Measurements from ENCODE around the gene FN3KRP.

The FN3KRP gene

DNA sequence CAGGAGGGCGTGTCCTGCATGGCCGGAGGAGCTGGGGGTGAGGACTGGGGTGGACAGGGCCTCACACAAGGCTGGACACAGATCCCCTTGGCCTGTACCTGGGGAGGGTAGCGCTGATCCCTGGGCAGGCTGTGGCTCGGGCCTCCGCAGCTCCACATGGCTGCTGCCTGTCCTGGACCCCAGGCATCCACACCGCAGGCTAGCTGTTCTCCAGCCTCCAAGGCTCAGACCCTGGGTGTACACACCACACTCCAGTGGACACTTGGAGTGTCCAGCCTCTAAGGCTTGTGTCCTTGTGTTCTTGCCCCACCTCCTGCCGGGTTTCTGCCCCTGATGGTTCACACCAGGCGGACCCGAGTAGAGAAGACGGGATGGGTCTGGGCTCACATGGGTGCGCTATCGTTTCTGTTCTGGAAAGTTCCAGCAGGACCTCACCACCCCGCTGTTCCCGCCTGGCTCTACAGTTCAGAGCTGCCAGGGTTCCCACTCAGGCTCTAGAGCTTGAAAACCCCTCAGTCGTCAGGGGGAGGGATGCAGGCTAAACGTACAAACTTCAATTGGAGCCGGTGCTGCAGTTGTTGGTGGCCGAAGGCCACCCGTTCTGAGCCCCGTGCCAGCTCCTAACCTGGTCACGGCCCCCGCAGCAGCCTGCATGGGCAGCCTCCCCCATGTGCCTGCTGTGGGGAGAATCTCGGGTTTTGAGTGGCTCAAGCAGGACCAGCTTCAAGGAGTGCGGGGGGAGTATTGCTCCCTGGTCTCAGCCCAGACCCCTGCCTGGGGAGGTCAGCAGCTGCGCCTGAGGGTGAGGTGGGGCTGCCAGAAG is 6.6 kb upstream of the FN3KRP start:
- no peak for DNase-seq (ENCODE audit: low spot score)

DNA sequence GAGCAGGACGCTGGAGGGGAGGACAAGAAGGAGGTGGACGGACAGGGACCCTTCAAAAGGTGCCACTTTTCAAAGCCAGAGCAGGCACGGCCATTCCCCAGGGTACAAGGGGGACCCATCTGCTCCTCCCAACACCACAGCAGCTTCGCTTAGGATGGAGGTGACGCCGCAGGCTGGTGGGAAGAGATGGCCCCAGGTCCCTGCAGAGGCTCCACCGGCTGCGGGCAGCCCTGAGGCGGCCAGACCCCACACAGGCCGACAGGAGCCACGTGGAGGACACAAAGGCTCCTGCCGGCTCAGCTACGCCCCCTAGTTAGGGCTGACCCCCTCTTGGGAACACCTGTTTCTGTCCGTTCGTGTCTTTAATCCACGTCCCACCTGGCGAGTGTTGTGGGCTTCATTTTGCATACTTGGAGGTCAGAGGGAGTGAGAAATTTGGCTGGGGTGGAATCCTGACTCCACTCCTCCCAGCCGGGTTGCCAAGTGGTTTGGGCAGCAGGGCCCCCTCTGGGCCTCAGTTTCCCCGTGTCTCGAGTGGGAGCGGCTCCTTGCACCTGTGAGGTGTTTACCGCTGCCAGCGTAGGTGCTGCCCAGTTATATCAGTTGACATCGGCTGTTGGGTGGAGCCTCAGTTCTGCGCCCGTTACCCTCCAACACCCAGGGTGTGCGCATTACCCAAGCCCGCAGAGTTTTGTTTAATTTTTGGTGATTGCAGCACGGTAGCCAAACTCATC is 5.8 kb upstream of the FN3KRP start:
- DNase-seq (ENCODE audit: low spot score), result no peak

DNA sequence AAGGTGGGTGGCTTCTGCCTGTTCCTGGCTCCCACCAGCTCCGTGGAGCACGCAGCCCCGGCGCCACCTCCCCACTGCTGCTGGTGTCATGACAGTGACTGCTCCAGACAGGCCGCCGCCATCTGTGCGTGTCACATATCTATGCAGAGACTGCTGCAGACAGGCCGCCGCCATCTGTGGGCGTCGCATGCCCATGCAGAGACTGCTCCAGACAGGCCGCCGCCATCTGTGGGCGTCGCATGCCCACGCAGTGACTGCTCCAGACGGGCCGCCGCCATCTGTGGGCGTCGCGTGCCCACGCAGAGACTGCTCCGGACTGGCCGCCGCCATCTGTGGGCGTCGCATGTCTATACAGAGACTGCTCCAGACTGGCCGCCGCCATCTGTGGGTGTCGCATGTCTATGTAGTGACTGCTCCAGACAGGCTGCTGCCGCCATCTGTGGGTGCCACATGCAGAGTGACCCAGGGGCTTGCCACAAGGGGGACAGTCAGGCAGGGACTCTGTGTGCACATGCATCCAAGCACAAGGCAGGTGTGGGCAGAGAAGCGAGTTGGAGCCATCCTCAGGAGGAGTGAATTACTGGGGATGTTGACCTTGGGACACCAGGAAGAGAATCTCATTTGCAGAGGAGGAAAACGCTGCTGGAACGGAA is 3.3 kb upstream of the FN3KRP start:
- no peak for DNase-seq (ENCODE audit: low spot score)

DNA sequence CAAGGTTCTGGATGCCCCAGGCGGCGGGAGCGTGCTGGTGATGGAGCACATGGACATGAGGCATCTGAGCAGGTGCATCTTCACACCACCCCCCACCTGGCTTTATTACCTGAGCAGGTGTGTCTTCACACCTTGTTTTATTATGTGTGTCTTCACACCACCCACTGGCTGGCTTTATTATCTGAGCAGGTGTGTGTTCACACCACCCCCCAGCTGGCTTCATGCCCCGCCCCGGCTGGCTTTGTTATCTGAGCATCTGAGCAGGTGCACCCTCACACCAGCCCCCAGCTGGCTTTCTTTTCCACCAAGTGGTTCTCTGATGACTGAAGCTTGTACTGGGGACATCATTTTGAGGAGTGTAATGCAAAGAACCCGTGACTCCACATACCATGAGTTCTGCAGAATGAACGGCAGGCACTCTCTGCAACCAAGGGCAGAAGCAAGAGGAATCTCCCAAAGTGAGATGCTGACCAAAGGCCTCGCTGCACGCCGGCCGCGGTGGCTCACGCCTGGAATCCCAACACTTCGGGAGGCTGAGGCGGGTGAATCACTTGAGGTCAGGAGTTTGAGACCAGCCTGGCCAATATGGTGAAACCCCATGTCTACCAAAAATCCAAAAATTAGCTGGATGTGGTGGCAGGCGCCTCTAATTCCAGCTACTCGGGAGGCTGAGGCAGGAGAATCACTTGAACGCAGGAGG is 2.6 kb downstream of the FN3KRP start:
- DNase-seq (ENCODE audit: low spot score), result no peak

DNA sequence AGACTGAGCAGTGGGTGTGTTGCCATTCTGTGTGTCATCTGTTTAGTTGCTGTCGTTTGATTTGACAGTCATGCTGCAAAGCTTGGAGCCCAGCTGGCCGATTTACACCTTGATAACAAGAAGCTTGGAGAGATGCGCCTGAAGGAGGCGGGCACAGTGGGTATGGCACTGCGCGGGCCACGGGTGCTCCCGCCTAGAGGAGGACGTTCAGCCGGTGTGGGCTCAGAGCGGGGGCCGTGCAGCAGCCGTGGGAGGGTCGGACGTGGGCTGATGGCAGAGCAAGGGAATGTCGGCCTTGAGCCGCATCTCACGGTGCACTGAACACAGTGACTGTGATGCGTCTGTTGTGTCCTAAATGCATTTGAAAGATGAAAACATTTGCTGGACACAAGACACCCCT is 3.7 kb downstream of the FN3KRP start:
- DNase-seq (ENCODE audit: low spot score), result no peak

DNA sequence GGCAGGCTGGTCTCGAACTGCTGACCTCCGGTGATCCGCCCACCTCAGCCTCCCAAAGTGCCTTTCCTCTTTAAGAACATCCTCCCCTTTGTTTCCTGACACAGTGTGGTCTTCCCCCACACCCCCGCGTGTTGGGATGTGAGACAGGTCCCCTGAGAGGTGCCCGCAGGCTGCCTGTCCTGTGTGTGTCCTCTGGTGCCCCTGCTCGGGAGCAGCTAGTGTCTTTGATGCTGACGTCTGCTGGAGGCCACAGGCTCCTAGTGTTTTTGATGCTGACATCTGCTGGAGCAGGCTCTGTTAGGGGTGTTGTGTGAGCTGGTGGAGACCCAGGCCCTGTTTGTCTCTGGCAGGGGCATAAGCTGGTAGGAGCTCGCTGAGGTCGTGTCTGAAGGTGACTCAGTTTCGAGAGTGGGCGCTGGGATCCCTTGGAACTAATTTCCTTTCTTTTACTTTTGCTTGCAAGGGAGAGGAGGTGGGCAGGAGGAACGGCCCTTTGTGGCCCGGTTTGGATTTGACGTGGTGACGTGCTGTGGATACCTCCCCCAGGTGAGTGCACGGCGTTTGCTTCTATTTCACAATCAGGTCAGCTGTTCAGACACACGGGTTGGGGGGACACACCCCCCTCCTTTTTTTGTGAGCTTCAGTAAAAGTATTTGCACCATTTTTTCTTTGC is 6.0 kb downstream of the FN3KRP start:
- DNase-seq (ENCODE audit: low spot score), result no peak

DNA sequence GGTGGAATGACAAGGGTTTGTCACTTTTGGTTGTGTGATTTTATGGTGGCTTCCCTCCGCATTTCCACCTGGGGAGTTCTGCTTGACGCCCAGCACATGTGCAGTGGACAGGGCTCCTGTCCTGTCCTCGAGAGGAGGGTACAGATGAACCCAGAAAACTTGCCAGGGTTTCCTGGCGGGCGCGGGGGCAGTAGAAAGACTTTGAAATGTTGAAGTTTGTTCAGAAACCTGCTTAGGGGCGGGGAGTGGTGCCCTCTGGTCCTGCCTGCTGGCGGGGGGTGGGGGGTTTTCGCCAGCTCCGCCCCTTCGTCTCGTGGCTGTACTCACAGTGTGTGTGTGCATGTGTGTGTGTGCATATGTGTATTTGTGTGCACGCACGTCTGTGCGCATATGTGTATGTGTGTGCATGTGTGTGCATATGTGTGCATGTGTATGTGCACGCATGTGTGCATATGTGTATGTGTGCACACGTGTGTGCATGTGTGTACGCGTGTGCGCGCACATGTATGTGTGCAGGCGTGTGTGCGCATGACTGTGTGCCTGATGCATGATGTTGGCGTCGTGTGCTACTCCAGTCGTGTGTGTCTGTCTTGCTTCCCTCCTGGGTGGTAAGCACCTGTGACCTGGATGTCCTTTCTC is 6.8 kb downstream of the FN3KRP start:
- no peak for DNase-seq (ENCODE audit: low spot score)

DNA sequence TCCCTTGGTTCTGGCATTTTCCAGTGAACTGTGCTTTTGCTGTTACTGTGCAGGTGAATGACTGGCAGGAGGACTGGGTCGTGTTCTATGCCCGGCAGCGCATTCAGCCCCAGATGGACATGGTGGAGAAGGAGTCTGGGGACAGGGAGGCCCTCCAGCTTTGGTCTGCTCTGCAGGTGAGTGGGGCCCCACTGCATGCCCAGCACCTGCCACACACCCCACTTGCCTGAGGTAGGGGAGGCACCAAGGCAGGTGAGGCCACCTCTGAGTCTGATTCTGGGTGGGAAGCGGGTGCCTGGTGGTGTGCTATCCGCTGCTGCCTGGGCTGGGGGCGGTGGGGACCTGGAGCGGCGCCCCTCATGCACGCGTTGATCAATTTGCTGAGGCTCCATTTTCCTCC is 9.9 kb downstream of the FN3KRP start:
- no peak for DNase-seq (ENCODE audit: low spot score)

DNA sequence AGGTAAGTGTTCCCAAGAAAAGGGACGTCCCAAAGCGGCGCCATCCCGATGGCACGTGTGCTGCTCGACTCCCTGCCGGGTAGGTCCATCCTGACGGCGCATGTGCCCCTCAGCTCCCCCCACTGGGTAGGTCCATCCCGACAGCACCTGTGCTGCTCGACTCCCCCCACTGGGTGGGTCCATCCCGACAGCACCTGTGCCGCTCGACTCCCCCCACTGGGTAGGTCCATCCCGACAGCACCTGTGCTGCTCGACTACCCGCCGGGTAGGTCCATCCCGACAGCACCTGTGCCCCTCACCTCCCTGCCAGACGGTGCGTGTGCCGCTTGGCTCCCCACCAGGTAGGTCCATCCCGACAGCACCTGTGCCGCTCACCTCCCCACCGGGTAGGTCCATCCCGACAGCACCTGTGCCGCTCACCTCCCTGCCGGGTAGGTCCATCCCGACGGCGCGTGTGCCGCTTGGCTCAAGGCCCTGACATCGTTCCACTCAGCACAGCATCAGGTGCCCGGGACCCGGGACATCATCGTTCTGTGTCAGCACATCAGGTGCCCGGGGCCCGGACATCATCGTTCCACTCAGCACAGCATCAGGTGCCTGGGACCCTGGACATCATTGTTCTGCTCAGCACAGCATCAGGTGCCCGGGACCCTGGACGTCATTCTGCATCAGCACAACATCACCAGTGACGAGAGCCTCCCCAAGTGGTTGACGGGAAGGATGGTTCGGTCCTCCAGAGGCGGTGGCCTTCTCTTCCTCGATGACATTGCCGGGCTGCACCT is 13.2 kb downstream of the FN3KRP start:
- no peak for DNase-seq (ENCODE audit: low spot score)

DNA sequence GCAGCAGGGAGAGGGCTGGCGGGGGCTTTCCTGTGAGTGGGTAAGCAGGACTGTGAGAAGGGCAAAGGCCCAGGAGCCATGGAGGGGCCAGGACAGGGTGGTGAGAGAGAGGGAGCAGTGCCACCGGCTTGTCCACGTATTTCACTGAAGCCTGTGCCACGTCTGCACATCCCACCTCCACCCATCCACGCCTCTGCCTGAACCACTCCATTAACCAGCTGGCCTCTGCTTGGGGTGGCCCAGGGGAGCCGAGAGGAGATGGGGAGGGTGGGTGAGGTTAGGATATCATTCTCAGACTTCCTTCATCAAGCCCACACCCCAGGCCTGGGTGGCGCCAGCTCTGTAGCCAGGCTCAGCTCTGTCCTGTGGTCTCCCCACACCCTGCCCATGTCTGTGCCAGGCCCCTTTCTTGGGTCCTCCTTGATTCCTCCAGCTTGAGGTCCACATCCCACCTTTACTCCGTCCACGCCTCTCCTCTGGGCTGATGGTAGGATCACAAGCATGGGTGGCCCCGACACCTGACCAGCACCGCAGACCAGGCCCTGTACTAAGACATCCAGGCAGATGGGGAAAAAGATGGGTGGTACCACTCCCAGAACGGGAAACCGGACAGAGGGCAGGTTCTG is 15.7 kb downstream of the FN3KRP start:
- no peak for DNase-seq (ENCODE audit: low spot score)

DNA sequence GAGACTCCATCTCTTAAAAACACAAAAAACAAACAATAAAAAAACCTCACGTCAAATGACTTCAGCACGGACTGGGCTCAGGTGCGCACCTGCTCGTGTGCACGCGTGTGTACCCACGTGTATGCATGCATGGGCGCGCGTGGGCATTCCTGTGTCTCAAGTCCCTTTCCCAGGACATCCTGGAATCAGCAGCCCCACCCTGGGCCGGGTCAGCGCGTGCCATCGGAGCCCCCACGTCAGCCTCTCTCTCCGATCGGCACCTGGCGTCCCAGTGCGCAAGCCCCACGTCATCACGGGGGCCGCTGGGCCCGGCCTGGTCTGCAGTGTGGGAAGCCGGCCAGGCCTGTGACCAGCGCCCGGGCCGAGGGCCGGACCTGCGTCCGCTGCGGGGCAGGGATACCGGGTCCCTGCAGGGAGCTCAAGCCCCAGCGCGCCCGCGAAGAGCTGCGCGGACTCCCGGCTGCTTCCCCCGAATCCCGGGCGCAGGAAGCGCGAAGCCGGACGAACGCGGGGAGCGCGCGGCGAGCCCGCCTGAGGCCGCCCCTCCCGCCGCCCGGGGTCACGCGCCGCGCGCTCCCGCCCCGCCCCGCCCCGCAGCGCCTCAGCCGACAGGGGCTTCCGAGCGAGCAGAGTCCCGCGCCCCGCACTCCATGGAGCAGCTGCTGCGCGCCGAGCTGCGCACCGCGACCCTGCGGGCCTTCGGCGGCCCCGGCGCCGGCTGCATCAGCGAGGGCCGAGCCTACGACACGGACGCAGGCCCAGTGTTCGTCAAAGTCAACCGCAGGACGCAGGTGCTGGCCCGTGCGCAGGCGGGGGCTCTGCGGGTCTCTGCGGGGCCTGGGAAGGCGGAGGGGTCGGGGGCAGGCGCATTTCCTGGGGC is 18.7 kb downstream of the FN3KRP start, which contains the start of gene FN3K:
Gene FN3K (plus strand): TSS at position 629 of the 880 bp plus-strand sequence. CDS start 22 bp downstream, at position 651.
- peak; percentile 86 for DNase-seq (ENCODE audit: low spot score)

DNA sequence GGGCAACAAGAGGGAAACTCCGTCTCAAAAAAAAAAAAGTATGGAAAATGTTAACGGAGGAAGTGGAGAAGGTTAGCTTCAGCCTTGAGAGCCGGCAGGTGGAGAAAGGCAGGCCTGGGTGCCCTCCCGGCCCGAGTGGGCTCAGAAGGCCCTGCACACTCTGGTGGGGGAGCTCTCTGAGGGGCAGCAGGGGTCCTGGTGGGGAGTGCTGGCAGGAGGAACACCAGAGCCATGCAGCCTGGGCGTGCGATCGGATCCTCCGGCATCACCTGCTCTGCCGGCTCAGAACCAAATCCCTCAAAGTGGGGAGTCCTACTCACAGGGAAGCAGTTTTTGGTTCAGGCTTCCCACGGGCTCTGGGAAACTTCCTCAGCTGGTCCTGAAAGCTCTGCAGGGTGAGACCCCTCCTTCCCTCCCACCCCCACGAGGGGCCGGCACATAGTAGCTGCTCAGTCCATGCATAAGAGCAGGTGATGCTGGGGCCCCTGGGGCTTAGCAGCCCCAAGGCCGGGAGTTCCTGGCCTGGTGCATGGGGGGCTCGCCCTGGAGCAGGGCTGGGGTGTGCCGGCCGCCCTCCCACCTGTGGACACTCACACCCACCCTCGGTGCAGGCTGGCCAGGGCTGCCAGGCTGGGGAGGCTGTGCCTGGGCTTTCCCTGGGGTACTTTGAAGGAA is 20.1 kb downstream of the FN3KRP start:
- peak; percentile 3 for DNase-seq (ENCODE audit: low spot score)

DNA sequence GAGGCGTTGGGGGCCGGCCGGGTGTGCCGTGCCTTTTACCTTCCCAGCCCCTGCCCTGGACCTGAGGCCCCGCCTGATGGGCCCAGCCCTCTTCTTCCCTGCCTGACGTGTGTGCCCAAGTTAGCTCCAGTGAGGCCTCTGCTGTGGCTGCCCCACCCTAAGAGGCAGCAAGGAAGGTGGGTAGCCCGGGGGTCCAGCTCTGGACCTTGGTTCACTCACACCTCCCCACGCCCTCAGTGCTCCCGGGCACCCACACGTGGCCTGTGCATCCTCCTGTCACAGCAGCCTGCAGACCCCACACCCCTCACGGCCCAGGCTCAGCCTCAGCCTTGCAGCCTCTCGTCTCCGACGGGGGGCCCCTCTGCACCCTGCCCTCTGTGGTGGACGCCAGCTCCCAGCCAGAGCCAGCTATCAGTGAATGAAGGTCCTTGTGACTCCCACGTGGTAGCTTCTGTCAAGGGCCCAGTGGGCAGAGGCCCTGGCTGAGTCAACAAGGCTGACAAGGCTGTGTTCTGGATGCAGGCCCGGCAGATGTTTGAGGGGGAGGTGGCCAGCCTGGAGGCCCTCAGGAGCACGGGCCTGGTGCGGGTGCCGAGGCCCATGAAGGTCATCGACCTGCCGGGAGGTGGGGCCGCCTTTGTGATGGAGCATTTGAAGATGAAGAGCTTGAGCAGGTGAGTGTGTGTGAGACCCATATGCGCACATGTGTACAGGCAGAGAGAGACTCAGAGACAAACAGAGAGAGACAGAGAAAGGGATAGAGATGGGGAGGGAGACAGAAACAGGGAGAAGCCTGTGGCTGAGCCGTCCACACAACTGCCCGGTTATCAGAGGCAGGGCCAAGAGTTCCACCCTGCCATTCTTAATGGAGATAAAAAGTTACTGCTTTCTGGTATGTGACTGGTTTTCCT is 21.7 kb downstream of the FN3KRP start:
- peak; percentile 18 for DNase-seq (ENCODE audit: low spot score)

DNA sequence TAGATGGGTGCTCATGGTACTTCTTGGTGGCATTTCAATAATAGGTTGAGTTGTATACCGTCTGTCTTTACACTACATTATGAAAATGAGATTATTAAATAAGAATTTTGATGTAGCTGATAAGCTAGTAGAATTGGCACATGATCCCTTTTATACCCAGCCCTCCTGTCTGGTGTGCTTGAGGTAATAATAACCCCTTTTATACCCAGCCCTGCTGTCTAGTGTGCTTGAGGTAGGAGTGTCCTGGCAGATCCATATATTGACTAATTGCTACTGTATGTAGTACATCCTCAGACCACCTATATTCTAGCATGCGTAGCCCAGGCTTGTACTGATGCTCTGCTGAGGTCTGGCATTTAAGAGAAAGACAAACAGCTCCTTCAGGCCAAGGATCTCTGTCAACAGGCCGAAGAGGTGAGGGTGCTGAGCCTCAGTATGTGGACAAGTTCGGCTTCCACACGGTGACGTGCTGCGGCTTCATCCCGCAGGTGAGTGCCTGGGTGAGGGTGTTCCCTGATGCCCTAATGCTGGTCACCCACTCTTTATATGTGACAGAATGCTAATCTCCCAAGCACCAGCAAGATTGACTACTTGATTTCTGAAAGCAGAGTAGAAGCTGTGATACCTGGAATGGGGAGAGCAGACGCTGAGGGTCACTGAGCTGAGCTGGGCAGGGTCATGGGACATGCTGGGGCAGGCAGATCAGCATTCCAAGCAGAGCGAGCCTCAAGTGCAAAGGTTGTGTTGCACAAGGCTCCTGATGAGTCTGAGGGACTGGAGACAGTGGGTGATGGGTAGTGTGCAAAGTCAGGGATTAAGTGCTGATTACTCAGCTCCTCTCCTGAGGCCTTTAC is 24.6 kb downstream of the FN3KRP start:
- DNase-seq (ENCODE audit: low spot score), result no peak

DNA sequence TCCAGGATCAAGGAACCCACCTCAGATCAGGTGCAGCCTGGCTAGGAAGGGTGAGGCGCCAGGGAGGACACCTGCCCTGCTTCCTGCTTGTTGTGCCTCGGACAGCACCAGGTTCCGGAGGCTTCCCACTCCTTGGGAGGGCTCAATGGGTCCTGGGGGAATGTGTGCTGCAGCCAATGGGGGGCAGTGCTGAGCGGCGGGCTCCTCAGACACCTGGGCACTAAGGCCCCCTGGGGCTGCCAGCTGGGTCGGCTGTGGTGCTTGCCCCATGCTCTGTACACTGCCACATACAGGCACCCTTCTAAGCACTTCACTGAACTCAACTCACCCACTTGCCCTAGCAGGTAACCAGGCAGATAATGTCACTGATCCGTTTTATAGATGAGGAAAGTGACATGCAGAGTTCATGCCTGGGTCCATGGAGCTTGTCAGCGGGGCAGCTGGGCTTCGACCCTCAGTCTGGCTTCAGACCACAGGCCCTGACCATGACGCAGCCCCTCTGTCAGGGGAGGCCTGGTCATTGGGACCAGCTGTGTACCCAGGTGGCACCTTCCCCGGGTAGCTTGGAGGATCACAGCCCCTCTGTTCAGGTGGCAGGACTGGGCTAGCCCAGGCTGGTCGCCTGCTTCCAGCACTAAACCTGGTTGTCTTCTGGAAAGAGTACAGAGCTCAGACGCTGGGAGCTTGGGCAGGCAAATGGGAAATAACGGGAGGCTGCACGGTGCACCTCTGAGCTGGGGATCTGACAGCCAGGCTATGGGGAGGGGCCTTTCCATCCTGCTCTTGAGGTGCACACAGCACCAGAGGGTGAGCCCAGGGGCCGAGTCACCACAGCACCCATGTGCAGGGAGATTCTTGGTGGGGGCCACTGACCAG is 27.1 kb downstream of the FN3KRP start:
- no peak for DNase-seq (ENCODE audit: low spot score)

Data from AG20443 (cell line).